Measurements from ENCODE around the gene NCKIPSD.

DNA sequence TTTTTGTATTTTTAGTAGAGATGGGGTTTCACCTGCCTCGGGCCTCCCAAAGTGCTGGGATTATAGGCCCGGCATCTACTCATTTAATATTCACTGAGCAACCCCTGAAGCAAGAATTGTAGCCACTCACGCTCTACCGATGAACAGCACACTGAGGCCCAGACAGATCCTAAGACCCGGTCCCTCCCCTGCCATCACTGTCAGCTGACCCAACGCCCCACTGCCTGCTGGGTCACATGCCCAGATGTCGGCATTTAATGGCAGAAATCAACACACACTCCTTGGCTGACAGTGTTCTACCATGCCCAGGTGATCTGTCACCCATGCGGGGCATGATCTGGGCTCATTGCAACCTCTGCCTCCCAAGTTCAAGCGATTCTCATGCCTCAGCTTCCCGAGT is 60.9 kb downstream of the NCKIPSD start:
- TF ChIP-seq, protein P1, sequence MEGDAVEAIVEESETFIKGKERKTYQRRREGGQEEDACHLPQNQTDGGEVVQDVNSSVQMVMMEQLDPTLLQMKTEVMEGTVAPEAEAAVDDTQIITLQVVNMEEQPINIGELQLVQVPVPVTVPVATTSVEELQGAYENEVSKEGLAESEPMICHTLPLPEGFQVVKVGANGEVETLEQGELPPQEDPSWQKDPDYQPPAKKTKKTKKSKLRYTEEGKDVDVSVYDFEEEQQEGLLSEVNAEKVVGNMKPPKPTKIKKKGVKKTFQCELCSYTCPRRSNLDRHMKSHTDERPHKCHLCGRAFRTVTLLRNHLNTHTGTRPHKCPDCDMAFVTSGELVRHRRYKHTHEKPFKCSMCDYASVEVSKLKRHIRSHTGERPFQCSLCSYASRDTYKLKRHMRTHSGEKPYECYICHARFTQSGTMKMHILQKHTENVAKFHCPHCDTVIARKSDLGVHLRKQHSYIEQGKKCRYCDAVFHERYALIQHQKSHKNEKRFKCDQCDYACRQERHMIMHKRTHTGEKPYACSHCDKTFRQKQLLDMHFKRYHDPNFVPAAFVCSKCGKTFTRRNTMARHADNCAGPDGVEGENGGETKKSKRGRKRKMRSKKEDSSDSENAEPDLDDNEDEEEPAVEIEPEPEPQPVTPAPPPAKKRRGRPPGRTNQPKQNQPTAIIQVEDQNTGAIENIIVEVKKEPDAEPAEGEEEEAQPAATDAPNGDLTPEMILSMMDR (IDR thresholded peaks at IDR 0.05 in 4 of 5, conservative IDR thresholded peaks at IDR 0.05 in 1 of 5), result no peak
- TF ChIP-seq POLR2A (IDR thresholded peaks at IDR 0.05), result no peak
